EL (cell line): ENCODE data around the gene KCNN3.

ENCODE experiments used
- DNase-seq: peaks from one replicate; pipeline ENCODE4 v3.0.0-alpha.2; 2016

KCNN3 gene

GRCh38 chr1:154810571-154810970 lies 59.5 kb downstream of the KCNN3 start:
- DNase-seq = no peak

GRCh38 chr1:154809436-154810413 lies 60.4 kb downstream of the KCNN3 start:
- DNase-seq = peak; percentile 70

GRCh38 chr1:154808909-154809262 lies 61.2 kb downstream of the KCNN3 start:
- DNase-seq = no peak

- DNase-seq = no peak
Observed at GRCh38 chr1:154808261-154808908, 61.7 kb downstream of the KCNN3 start.

- no peak for DNase-seq
Observed at GRCh38 chr1:154807048-154807591, 63.0 kb downstream of the KCNN3 start.

- no peak for DNase-seq
Observed at GRCh38 chr1:154806333-154806732, 63.7 kb downstream of the KCNN3 start.

- DNase-seq = peak; percentile 23
Observed at GRCh38 chr1:154802982-154803920, 66.8 kb downstream of the KCNN3 start.

GRCh38 chr1:154802336-154802969 lies 67.6 kb downstream of the KCNN3 start:
- no peak for DNase-seq

- no peak for DNase-seq
Observed at GRCh38 chr1:154801234-154802011, 68.7 kb downstream of the KCNN3 start.

GRCh38 chr1:154799188-154799587 lies 70.9 kb downstream of the KCNN3 start:
- DNase-seq = no peak

GRCh38 chr1:154798645-154799044 lies 71.4 kb downstream of the KCNN3 start:
- DNase-seq = no peak

GRCh38 chr1:154797175-154797574 lies 72.9 kb downstream of the KCNN3 start:
- no peak for DNase-seq

- no peak for DNase-seq
Observed at GRCh38 chr1:154796303-154796892, 73.7 kb downstream of the KCNN3 start.

GRCh38 chr1:154794608-154795007 lies 75.5 kb downstream of the KCNN3 start:
- DNase-seq = no peak

GRCh38 chr1:154793685-154794084 lies 76.4 kb downstream of the KCNN3 start:
- no peak for DNase-seq

- no peak for DNase-seq
Observed at GRCh38 chr1:154792899-154793298, 77.2 kb downstream of the KCNN3 start.

- DNase-seq = peak; percentile 32
Observed at GRCh38 chr1:154791292-154792166, 78.6 kb downstream of the KCNN3 start.

- no peak for DNase-seq
Observed at GRCh38 chr1:154788886-154789285, 81.2 kb downstream of the KCNN3 start.

- no peak for DNase-seq
Observed at GRCh38 chr1:154788110-154788870, 81.8 kb downstream of the KCNN3 start.
